ENCODE data around the gene HDDC3.

DNA sequence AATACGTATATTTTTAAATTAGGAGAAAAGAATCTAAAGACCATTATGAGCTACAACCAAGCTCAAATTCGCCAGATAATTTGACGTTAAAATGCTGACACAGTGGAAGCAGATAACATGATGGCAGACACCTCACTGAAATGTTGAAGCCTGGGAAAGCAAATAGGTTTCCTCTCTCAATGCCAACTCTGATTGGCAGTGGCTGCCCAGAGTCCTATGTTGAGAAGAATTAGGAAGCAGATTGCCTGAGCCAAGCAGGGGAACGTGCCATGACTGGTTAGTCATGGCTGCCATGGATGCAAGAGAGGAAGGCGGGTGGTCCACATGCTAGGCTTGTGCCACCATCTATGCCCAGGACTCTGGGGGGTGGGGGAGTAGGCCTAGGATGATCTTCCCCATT, 5.9 kb upstream of the HDDC3 start:
- no peak for TF ChIP-seq SPI1 (IDR thresholded peaks at IDR 0.05; ENCODE audit: borderline replicate concordance, low read depth)
- TF ChIP-seq, protein P1, sequence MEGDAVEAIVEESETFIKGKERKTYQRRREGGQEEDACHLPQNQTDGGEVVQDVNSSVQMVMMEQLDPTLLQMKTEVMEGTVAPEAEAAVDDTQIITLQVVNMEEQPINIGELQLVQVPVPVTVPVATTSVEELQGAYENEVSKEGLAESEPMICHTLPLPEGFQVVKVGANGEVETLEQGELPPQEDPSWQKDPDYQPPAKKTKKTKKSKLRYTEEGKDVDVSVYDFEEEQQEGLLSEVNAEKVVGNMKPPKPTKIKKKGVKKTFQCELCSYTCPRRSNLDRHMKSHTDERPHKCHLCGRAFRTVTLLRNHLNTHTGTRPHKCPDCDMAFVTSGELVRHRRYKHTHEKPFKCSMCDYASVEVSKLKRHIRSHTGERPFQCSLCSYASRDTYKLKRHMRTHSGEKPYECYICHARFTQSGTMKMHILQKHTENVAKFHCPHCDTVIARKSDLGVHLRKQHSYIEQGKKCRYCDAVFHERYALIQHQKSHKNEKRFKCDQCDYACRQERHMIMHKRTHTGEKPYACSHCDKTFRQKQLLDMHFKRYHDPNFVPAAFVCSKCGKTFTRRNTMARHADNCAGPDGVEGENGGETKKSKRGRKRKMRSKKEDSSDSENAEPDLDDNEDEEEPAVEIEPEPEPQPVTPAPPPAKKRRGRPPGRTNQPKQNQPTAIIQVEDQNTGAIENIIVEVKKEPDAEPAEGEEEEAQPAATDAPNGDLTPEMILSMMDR (IDR thresholded peaks at IDR 0.05; ENCODE audit: insufficient read depth, low read length) = no peak
- TF ChIP-seq GABPA (IDR thresholded peaks at IDR 0.05; ENCODE audit: low read depth) = no peak
- TF ChIP-seq POLR2AphosphoS5 (IDR thresholded peaks at IDR 0.05; ENCODE audit: low read depth) = no peak

Measured in HL-60 (cell line).